GM21825 (cell line): Measurements from ENCODE around the gene POLE4.

Source experiments
- ATAC-seq: cut with Tn5 transposase; IDR thresholded peaks from one replicate; pipeline ENCODE4 v1.9.1; 2021; ENCODE audit warnings: mild to moderate bottlenecking, moderate library complexity; ENCODE audit not compliant: unreplicated experiment

Gene POLE4

GRCh38 chr2:74985978-74986609 is 27.7 kb downstream of the POLE4 start:
- ATAC-seq = no peak

- ATAC-seq = no peak
Observed at GRCh38 chr2:74991977-74992376, 33.5 kb downstream of the POLE4 start.

- no peak for ATAC-seq
Observed at GRCh38 chr2:74999468-74999867, 41.0 kb downstream of the POLE4 start.

GRCh38 chr2:75002007-75002406 is 43.6 kb downstream of the POLE4 start:
- no peak for ATAC-seq

- no peak for ATAC-seq
Observed at GRCh38 chr2:75003276-75003675, 44.8 kb downstream of the POLE4 start.

- no peak for ATAC-seq
Observed at GRCh38 chr2:75003773-75004172, 45.3 kb downstream of the POLE4 start.

- no peak for ATAC-seq
Observed at GRCh38 chr2:75006041-75006440, 47.6 kb downstream of the POLE4 start.

GRCh38 chr2:75007061-75007460 is 48.6 kb downstream of the POLE4 start:
- ATAC-seq = no peak

- ATAC-seq = no peak
Observed at GRCh38 chr2:75007819-75008218, 49.4 kb downstream of the POLE4 start.

- ATAC-seq = no peak
Observed at GRCh38 chr2:75010571-75010970, 52.1 kb downstream of the POLE4 start.

- ATAC-seq = no peak
Observed at GRCh38 chr2:75012080-75012479, 53.6 kb downstream of the POLE4 start.

- no peak for ATAC-seq
Observed at GRCh38 chr2:75018162-75018561, 59.7 kb downstream of the POLE4 start.
